ENCODE data around the gene IGLON5.

IGLON5 gene

DNA sequence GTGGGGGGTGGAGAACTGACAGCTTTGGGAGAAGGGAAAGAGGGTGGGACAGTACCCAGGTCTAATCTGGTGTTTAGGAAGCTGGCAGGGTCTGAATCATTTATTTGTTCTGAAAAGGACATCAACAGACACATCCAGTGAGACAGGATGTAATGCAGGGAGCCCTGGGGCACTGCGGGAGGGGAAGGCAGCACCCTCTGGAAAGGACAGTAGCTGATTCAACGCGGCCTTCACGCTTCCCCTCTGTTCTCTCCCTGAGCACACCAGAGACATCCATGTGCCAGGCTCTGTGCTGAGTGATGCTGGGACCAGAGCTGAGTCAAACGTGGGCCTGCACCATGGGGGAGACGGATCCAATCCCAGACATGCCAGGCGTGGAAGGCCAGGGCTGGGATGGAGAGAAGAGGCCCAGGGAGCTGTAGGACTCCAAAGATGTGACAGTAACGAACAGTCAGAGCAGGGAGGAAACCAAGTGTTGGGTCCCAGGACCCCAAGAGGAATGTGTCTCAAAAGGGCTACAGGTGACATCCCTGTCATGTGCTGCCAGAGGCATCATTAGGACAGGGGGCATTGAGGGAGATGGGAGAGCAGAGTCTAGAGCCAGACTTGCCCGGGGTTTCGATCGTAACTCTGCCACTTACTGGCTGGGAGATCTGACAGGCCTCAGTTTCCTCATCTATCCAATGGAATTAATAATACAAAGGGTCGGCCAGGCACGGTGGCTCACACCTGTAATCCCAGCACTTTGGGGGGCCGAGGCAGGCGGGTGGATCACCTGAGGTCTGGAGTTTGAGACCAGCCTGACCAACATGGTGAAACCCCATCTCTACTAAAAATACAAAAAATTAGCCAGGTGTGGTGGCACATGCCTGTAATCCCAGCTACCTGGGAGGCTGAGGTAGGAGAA is 53.0 kb downstream of the IGLON5 start:
- DNase-seq (ENCODE audit: low read depth in 3 of 3): no peak

DNA sequence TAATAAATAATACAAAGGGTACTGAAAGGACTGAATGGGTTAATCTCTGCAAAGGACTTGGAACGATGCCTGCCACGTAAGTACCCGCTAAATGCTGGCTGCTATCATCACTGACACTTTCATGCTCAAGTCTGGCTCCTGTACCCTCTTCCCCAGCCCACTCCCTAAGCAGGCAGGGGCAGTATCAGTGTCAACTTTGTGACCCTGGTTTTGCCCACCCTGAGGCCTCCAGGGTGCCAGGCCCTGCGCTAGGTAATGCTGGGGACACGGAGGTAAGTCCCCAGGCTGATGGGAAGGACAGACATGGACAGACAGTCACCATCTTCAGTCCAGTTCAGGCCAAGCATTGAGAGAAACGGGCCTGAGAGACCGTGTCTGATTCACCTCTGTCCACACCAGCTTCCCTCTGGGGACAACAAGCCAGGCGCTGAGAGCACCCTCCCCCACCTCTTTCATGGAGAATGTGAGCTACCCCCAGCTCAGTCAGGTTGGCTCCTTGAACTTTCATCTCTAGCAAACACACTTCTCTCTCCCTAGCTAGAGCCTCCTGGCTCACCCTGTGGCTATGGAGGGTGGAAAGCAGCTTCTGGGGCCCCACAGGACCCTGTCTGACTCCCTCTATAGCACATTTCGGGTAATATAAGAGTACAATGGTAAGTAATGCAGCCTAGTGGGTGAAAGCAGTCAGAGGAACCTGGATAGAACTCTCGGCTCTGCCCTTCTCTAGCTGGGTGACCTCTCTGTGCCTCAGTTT is 53.9 kb downstream of the IGLON5 start:
- no peak for DNase-seq (ENCODE audit: low read depth in 3 of 3)

DNA sequence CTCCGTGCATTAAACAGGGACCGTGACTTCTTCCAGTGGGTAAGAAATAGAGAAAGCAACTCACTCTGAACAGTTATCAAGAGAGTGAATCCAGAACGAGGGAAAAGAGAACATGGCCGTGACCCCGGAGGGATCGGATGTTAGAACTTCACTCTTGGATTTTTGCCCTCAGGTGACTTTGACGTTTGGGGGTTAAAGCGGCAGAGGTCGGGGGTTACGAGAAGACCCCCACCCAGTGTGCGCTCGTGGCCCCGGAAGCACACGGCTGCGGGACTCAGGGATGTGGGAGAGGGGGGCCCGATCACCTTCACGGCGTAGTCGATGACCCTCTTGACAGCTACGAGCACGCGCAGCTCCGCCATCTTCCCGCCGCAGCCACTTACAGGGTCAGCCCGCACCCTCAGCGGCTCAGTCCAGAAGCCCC is 54.5 kb downstream of the IGLON5 start, which contains the start of gene ETFB:
Gene ETFB (minus strand): TSS at position 424 of the 424 bp plus-strand sequence. CDS start 62 bp downstream, at position 362.
- no peak for DNase-seq (ENCODE audit: low read depth in 3 of 3)

DNA sequence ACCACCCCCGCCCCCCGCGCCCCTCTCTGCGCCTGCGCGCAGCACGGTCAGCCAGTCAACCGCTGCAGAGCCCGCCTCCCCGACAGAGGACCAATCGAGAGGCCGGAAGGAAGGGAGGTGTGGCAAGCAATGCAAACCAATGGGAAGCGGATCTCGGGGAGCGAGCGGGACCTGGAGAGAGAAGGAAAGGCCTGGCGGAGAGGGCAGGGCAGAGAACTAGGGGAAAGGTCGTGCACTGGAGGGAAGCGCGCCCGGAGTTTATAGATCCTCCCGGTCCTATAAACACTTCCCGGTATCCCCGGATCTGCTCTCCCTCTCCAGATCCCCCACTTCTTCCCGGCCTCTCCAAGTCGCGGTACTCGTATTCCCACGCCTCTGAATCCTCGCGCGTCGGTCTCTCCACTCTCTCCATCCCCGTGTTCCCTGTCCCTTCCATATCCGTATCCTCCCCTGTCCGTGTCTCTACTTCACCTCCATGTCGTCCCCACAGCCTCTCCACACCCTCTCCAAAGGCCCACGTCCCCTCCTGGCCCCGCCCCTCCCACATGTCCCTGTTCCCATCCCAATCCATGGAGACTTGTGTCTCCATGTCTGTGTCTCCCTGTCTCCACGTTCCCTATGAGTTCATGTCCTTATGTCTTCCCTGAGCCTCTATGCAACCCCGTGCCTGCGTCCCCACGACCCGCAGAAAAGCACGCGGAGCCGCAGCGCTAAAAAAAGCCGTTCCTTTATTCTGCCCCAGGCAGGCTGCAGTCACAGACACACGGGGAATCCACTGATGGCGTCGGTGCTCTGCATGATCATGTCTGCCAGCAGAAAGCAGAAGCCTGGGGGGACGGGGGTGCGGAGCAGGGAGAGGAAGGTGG is 55.2 kb downstream of the IGLON5 start:
- peak; percentile 92 to 94 (median 93) for DNase-seq (ENCODE audit: low read depth in 3 of 3)

DNA sequence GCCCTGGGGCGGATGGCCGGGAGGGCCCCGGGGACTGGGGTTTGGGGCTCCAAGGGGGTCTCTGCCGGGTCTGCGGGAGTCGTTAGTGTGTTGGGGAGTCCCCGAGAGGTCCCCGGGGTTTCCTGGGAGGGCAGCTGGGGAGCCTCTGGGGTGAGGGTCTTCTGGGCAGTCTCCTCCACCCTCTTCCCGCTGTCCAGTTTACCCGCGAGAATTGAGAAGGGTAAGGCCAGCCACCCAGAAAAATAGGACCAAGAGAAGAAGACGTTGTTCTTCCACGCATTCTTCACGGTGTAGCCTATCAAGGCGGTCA is 55.8 kb downstream of the IGLON5 start:
- DNase-seq (ENCODE audit: low read depth in 3 of 3): no peak

DNA sequence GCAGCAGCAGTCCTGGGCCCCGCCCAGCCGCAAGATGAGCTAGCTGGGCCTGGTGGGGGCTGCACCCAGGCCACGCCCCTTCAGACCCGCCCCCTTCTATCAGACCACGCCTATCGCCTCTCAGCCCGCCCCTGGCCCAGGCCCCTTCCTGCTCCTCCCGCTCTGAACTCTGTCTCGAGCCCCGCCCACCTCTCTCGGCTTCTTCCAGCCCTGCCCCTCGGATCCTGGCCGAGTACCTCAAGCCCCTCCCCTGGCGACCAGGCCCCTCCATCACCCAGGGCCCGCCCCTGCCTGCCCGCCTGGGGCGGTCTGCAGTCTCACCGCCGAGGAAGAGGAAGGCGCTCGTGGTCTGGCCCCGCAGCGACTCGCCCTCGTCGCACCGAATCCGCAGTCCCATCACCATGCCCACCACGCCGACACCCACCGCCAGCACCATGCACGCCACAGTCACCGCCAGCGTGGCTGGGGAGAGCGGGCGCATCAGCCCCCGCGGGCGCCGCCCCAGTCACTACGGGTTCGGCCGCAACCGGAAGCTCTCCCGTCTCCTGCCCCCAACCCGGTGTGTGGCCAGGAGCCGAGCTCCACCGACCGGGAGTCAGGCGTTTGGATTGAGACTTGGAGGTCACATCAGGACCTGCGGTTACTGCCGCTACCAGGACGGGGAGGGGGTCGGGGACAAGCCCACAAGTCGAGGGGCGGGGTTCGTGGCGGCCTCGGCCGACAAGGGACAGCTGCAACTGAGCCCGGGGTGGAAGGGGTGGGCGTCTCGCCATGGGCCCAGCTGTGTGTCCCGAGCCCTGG is 56.3 kb downstream of the IGLON5 start:
- DNase-seq (ENCODE audit: low read depth in 3 of 3): peak; percentile 98 to 100 (median 99)

DNA sequence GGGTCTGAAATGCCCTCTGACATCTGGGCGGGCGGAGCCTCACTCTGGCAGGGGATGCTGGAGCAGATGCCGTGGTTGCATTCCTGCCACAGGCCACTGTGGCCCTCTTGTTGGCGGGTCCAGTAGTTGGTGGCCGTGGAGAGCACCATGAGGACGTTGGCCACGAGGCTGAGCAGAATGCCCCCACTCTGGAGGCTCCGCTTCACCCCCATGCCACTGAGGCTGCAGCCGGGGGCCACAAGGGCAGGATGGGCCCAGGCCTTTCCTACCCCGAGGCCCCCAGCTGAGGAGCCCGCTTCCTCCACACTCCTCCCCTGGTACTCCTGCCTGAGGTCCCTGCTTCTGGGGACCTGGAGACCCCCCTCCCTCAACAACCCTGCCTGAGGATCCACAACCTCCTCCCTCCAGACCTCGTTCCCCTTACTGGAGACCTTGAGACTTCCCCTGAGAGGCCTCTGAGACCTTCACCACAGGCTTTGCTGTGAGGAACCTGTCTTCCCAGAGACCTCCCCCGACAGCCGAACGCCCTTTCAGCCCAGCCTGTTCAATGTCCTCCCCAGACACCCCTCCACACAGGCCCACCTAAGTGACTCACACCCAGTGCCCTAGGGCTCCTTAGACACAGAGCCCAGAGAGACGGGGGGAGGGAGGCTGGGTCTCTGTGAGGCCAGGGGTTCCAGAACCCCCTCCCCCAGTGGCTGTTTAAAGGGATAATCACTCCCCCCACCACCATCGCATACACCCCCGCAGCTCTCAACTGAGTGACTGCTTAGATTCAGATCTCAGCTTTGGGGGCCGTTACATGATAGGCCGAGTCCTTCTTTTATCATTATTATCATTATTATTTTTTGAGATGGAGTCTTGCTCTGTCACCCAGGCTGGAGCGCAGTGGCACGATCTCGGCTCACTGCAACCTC is 57.2 kb downstream of the IGLON5 start, which contains the start of gene CLDND2:
Gene CLDND2 (minus strand): TSS at position 638 of the 917 bp plus-strand sequence. CDS start 426 bp downstream, at position 212.
- DNase-seq (ENCODE audit: low read depth in 3 of 3): no peak

DNA sequence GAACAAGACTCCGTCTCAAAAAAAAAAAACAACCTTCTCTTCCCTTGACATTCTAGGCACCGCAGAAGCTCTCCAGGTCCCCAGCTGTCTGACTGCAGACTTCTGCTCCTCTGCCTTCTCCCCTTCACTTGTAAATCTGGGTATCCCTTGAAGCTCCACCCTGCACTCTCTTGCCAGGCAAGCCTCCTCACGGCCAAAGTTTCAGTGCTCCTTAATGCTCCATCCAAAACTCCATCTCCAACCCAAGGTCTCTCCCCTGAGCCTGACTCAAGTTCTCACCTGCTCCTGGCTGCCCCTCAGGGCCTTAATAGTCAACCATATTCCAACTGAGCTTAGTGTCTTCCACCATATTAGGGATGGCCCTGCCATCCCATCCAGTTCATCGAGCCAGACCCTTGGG is 58.8 kb downstream of the IGLON5 start:
- no peak for DNase-seq (ENCODE audit: low read depth in 3 of 3)

DNA sequence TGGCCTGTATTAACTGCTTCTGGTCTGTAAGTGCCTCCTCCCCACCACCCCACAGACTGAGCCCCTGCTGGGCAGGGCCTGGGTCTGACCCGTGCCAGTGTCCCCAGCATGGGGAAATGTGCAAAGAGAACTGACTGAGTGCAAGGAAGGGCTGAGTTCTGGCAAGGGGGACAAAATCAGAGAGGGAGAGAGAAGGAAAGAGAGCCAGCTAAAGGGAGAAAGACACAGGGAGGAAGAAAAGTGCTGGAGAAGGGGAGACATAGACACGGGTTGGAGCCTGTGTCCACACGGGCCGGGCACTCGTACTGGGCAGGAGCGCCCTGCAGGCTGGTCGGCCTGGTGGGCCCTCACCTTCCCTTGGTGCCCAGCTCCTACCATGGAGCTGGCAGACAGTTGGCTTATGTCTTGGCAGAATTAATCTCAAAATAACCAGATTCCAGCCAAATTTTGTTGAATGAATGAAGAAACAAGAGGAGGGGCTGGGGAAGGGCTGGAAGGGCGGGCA is 59.8 kb downstream of the IGLON5 start:
- no peak for DNase-seq (ENCODE audit: low read depth in 3 of 3)

DNA sequence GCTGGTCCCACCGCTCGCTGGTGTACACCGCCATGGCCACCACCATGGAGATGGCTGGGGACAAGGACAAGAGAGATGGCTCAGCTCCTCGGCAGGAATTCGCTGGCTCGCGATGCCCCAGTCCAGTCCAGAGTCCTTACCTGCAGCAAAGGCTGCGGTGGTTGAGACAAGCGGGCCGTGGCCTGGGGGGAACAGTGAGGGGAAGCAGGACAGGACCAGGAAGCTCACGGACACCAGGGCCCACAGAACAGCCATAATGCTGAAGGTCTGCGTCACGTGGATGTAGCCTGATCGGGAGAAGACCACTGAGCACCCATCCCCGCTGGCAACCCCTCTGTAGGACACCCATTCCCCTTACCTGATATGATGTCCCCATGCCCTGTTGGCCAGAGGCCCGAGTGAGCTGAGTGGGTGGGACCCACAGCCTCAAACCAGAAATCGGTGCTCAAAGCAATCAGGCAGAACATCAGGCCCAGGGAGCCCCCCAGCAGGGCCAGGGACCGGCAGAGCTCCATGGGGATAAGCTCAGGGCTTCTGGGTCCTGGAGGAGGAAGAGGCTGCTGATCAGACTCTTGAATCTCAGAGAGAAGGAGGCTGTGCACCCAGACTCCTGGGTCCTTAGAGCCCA is 60.7 kb downstream of the IGLON5 start:
- DNase-seq (ENCODE audit: low read depth in 3 of 3): no peak

DNA sequence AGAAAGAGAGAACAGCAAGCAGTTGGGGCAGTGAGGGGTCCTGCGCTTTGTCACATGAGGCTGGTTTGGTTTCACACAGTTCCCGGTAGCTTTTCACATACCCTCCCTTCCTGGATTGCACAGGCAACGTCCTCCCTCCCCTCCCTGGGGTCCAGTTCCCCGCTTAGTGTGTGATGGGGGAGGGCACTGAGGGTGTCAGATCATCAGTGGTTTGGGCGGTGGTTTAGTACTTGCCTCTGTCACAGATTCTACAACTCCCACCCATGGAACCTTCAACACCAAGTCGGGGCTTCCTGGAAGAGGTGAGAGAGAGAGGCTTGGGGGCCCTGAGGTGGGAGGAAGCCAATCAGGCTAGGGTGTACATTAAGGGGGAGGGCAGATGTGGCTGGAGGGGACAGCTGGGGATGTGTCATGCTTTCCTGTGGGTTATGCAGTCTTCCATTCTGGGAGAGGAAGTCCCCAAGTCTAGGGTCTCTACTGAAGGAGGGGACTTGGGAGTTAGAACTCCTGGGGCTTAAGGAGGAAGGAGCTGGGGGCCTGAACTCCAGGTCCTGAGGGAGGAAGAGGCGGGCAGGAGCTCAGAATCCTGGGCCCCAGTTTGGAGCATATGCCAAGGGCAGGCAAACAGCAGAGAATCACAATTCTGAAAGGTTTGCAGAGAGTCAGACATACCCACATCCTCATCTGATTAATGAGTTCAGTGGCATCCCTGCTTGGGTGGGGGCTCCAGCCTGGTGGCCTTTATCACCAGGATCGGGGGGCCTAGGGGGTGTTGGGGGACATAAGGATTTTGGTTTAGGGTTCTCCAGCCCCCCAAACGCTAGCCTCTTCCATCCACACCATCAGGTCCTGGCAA is 61.4 kb downstream of the IGLON5 start, which contains the start of gene NKG7:
Gene NKG7 (minus strand): TSS at position 6 of the 856 bp plus-strand sequence. CDS start 119 bp downstream, outside the sequence.
- DNase-seq (ENCODE audit: low read depth in 3 of 3): peak; percentile 71 to 82 (median 79)

DNA sequence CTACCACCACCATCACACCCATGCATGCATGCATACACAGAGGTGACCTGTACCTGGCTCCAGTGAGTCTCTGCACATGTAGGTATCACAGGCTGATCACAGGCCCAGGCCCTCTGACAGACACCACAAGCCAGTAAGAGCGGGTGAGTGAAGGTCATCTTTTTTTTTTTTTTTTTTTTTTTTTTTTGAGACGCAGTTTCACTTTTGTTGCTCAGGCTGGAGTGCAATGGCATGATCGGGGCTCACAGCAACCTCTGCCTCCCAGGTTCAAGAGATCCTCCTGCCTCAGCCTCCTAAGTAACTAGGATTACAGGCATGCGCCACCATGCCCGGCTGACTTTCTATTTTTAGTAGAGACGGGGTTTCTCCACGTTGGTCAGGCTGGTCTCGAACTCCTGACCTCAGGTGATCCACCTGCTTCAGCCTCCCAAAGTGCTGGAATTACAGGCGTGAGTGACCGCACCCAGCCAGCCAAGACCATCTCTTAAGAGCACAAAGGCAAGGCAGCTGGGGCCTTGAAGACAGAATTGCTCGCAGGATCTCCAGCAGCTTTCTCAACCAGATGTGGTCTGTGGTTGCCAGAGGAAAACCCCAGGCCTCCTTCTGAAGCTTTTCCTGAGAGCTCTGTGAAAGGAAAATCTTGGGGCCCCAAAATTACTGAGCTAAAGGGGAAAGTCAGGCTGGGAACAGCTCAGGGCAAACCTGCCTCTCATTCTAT is 64.2 kb downstream of the IGLON5 start:
- DNase-seq (ENCODE audit: low read depth in 3 of 3): no peak

DNA sequence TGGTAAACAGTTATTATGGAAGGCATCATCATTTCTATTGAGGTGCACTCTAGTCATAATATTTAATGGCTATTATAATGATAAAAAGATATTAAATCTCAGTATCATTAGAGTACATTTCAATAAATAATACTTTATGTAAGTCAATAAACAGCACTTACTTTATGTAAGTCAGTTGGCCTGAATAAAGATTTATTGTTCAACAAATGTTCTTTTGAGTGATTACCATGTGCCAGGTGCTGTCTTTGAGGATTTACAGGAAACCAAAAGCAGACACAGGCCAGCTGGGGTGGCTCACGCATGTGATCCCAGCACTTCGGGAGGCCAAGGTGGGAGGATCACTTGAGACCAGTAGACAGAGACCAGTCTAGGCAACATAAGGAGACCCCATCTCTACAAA is 66.0 kb downstream of the IGLON5 start:
- DNase-seq (ENCODE audit: low read depth in 3 of 3): no peak

DNA sequence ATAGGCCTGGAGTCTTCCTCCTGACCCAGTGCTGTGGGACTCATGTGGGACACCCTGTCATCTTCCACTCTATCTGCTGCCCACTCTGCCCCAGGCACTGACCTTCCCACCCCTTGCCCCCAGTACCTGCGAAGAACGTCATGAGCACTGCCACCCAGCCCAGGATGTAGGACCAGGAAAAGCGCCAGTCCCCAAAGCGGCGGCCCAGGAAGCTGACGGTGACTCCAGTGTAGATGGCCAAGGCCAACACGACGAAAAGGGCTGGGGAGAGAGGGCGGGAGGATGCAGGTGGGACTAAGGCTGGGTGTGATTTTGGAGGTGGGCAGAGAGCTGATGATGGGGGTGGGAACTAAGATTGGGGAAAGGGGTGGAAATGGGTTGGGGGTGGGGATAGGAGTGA is 68.9 kb downstream of the IGLON5 start:
- no peak for DNase-seq (ENCODE audit: low read depth in 3 of 3)
